Transverse colon (tissue), 4 donors: ENCODE measurements around the gene RBM39.

Source experiments
- CTCF ChIP-seq, 5 experiments: fragments of 200-600 bp in 3 of 5; fragments of 450-650 bp in 2 of 5; sonication (generic) in 3 of 5; IDR thresholded peaks; 1 replicate in 2 of 5; 2 replicates in 3 of 5; pipeline ENCODE4 v1.5.1; 2016 to 2017; ENCODE audit warnings: antibody characterized with exemption in 5 of 5, inconsistent platforms in 3 of 5, mild to moderate bottlenecking in 2 of 5, moderate library complexity in 1 of 5
- EP300 ChIP-seq: sonication (generic); formaldehyde crosslinking; IDR thresholded peaks from one replicate; pipeline ENCODE4 v1.6.1; 2017; ENCODE audit warnings: antibody characterized with exemption, low read depth
- POLR2A ChIP-seq: fragments of 450-650 bp; IDR thresholded peaks from one replicate; pipeline ENCODE4 v1.6.1; 2016; ENCODE audit warnings: antibody characterized with exemption, mild to moderate bottlenecking, moderate library complexity
- POLR2AphosphoS5 ChIP-seq, 3 donors: sonication (generic); formaldehyde crosslinking; IDR thresholded peaks; one replicate each; pipeline ENCODE4 v1.6.1; 2016; ENCODE audit warnings: antibody characterized with exemption in 3 of 3

GRCh38 chr20:35680452-35681183, 61.4 kb downstream of the RBM39 start:
- TF ChIP-seq CTCF (IDR thresholded peaks at IDR 0.05) (no peak), POLR2AphosphoS5 (IDR thresholded peaks at IDR 0.05) (no peak), POLR2A (no peak), EP300 (no peak)
